LoVo (cell line): ENCODE results near the gene CDX2.

Experiments used
- DNase-seq: peaks from one replicate; pipeline ENCODE4 v3.0.0-alpha.2; 2016; ENCODE audit warnings: low spot score

Gene CDX2

GRCh38 chr13:27978301-27978968, 9.3 kb upstream of the CDX2 start:
- DNase-seq, result no peak

- no peak for DNase-seq
These were observed 8.6 kb upstream of the CDX2 start for GRCh38 chr13:27977476-27978300.

GRCh38 chr13:27976362-27977091, 7.4 kb upstream of the CDX2 start:
- DNase-seq, result no peak

- DNase-seq, result no peak
These were observed 6.6 kb upstream of the CDX2 start for GRCh38 chr13:27975564-27976361.

GRCh38 chr13:27973961-27974662, 5.0 kb upstream of the CDX2 start:
- DNase-seq, result no peak

- no peak for DNase-seq
These were observed 4.2 kb upstream of the CDX2 start for GRCh38 chr13:27973291-27973690.

- no peak for DNase-seq
These were observed 3.3 kb upstream of the CDX2 start for GRCh38 chr13:27972478-27972820.

GRCh38 chr13:27971776-27972477, 2.8 kb upstream of the CDX2 start:
- no peak for DNase-seq

- no peak for DNase-seq
These were observed 2.1 kb upstream of the CDX2 start for GRCh38 chr13:27971236-27971645.

GRCh38 chr13:27970382-27971235, 1.5 kb upstream of the CDX2 start:
- no peak for DNase-seq

- DNase-seq, result no peak
These were observed 733 bp upstream of the CDX2 start for GRCh38 chr13:27969866-27970229.

- no peak for DNase-seq
These were observed 616 bp downstream of the CDX2 start for GRCh38 chr13:27968316-27969081.

- DNase-seq, result no peak
These were observed 1.3 kb downstream of the CDX2 start for GRCh38 chr13:27967736-27968315.

- no peak for DNase-seq
These were observed 1.8 kb downstream of the CDX2 start for GRCh38 chr13:27967203-27967735.

- DNase-seq, result no peak
These were observed 2.4 kb downstream of the CDX2 start for GRCh38 chr13:27966641-27967202.

GRCh38 chr13:27965740-27966640, 3.1 kb downstream of the CDX2 start:
- DNase-seq, result no peak

GRCh38 chr13:27965343-27965739, 3.8 kb downstream of the CDX2 start:
- DNase-seq, result no peak
